ENCODE results near the gene DPF1. TPM values are rescaled to one million over a fixed set of nuclear protein-coding genes. Genes with fewer than 3 reads are reported as not detected.

DPF1 gene
- total RNA-seq, 1 experiment from 2014 or later: 5.1 TPM

GRCh38 chr19:38197937-38198704 lies 25.9 kb downstream of the DPF1 start:
- no peak for DNase-seq (ENCODE audit: low spot score)

DNA sequence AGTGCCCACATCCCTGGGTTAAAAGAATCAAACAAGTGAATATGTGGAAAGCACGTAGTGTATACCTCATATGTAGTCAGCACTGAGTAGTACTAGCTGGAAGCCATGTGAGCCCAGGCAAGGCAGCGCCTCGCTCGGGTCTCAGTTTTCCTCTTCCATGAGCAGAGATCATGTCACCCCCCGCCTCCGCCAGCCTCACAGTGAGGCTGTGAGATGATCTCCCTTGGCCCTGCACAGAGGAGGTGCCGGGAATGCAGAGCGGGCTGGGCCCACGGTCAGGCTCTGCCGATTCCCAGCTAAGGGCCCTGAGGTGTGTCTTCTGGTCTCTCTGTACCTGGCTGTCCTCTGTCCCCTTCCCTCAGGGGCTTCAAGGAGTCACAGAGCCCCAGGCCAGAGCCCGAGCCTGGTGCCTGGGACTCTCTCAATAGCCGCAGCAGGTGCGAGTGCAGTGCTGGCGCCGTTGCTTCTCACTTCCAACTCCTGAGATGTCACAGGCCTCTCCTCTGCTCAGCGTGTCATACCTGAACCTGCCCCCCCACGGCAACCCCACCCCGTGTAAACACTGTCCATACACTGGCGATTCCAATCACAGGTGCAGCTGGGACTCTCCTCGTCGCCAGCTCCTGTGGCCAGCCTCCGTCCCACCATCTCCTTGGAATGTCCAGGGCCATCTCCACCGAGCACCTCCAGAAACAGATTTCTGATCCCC lies 26.9 kb downstream of the DPF1 start:
- DNase-seq (ENCODE audit: low spot score): no peak

DNA sequence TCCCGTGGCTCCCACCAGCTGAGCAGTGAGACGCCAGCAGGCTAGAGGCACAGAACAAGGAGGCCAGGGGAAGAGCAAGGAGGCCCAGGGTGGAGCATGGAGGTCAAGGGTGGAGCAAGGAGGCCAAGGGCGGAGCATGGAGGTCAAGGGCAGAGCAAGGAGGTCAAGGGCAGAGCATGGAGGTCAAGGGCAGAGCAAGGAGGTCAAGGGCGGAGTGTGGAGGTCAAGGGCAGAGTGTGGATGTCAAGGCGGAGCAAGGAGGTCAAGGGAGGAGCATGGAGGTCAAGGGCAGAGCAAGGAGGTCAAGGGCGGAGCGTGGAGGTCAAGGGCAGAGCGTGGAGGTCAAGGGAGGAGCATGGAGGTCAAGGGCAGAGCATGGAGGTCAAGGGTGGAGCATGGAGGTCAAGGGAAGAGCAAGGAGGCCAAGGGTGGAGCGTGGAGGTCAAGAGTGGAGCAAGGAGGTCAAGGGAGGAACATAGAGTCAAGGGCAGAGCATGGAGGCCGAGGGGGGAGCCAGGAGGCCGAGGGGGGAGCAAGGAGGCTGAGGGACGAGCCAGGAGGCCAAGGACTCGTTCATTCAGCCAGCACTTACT lies 27.7 kb downstream of the DPF1 start:
- no peak for DNase-seq (ENCODE audit: low spot score)

DNA sequence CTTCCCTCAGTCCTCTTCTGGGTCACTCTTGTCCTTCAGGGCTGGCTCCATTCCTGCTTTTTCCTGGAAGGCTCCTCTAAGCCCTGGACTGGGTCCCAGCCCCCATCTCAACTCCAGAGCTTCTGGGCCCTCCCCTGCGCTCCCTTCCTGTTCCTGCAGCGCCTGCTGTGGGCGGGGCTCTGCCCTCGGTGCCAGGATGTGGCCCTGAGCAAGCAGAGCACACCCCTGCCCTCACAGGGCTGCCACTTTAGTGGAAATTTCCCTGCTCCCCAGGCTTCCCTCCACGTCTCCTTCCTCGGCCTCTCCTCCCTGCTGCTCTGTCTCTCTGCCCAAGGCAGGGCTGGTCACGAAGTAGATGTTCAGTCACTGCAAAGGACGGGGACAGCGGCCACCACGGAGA lies 28.8 kb downstream of the DPF1 start:
- no peak for DNase-seq (ENCODE audit: low spot score)

- DNase-seq (ENCODE audit: low spot score): no peak
Measured at GRCh38 chr19:38194061-38194701, 29.8 kb downstream of the DPF1 start.

DNA sequence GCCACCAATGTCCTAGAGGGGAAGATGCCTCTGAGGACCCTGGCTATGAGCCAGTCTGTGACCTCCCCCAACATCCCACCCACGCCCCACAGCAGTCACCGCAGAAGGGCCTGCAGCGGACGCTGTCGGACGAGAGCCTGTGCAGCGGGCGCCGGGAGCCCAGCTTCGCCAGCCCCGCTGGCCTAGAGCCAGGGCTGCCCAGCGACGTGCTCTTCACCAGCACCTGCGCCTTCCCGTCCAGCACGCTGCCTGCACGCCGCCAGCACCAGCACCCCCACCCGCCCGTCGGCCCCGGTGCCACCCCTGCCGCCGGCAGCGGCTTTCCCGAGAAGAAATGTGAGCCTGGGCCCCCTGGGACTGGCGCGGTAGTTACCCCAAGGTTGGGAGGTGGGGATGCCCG lies 30.6 kb downstream of the DPF1 start:
- DNase-seq (ENCODE audit: low spot score): no peak

DNA sequence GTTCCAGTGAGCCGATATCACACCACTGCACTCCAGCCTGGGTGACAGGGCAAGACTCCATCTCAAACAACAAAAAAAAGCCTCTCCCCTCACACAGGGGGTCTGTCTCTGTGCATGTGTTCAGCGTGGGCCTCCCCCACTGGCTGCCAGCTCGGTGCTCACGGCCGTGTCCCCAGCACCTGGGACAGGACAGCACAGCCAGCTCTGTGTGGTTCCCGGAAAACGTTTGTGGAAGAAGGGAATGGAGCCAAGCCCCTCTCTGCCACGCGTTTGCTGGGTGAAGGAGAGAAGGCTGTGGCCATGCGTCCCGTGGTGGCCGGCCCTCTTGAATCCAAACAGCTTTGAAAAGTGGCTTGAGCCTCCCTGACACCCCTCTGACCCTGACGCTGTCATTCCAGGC lies 32.3 kb downstream of the DPF1 start:
- no peak for DNase-seq (ENCODE audit: low spot score)

- no peak for DNase-seq (ENCODE audit: low spot score)
Measured at GRCh38 chr19:38190793-38191192, 33.2 kb downstream of the DPF1 start.

- DNase-seq (ENCODE audit: low spot score): no peak
Measured at GRCh38 chr19:38190061-38190460, 34.0 kb downstream of the DPF1 start.

DNA sequence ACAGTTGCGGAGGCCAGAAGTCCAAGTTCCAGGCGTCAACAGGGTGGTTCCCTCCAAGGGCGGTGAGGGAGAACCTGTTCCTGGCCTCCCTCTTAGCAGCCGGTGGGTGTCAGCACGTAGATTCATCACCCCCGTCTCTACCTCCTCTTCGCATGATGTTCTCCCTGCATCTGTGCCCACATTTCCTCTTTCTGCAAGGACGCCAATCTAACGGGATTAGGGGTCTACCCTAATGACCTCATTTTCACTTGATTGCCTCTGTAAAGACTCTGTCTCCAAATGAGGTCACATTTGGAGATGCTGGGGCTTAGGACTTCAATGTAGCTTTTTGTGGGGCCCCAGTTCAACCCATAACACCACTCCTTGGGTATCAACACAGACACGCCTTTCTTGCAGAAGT lies 38.5 kb downstream of the DPF1 start:
- DNase-seq (ENCODE audit: low spot score): no peak

GRCh38 chr19:38184815-38185214 lies 39.2 kb downstream of the DPF1 start:
- no peak for DNase-seq (ENCODE audit: low spot score)

DNA sequence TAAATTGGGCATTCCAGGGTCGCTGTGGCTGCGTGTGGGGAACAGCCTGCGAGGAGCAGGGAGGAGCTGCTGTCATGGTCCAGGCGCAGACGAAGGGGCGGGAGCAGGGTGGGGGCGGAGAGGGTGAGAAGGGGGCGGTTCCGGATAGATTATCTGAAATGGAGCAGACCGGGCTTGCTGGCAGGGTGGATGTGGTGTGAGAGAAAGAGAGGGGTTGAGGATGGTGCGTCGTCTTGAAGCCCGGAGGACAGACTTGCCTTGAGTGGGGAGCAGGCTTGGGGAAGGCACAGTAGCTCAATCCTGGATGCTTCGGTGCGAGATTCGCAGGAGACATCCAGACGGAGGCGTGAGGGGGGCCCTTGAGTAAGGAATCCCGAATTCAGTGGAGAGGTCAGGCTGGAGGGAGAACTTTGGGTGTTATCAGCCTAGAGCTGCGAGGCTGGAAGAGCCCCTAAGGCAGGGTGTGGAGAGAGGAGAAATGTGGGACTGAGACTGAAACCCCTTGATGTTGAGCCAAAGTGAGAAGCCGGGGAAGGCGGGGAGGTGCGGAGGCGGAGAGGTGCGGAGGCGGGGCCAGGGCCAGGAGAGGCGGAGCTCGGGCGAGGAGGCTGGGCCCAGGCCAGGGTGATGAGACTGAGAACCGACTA lies 40.6 kb downstream of the DPF1 start:
- no peak for DNase-seq (ENCODE audit: low spot score)

DNA sequence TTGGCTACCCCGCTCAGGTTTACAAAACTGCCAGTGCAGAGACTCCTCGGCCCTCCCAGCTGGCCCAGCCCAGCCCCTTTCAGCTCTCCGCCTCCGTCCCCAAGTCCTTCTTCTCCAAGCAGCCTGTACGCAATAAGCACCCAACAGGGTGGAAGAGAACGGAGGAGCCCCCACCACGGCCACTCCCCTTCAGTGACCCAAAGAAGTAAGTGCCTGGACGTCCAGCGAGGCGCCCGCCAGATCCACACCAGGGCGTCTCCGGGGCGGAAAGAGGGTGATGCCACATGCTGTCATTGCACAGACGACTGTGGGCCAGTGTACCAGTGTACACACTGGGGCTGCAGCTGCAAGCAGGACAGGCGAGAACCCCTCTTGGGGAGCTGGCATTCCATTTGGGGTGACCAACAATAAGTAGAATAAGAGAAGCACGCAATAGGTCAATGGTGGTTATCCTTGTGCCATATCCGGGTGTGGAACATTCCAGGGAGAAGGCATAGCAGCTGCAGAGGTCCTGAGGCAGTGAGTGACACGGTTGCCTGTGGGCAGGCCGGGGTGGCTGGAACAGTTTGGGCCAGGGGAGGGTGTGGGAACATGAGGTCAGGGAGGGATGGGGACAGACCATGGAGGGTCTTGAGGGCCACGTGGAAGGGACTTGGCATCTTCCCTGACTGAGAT lies 41.3 kb downstream of the DPF1 start:
- no peak for DNase-seq (ENCODE audit: low spot score)

- no peak for DNase-seq (ENCODE audit: low spot score)
Measured at GRCh38 chr19:38180071-38180470, 44.0 kb downstream of the DPF1 start.

DNA sequence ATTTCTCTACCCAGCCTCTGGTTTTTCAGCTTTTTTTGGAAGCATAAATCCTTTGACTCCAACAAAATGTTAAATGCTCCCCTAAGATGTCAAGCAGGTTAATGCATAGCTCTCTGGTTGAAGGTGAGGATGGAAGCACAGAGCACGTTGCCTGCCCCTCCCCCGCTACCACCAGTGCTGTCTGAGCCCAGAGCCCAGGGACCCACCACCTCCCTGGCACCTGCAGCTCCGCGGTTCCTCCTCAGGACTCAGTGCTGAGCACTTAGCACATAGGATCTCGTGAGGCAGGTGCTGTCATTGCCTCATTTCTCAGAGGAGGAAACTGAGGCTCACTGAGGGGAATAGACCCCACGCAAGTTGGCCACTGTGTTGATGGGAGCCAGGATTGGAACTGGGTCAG lies 48.6 kb downstream of the DPF1 start:
- no peak for DNase-seq (ENCODE audit: low spot score)

DNA sequence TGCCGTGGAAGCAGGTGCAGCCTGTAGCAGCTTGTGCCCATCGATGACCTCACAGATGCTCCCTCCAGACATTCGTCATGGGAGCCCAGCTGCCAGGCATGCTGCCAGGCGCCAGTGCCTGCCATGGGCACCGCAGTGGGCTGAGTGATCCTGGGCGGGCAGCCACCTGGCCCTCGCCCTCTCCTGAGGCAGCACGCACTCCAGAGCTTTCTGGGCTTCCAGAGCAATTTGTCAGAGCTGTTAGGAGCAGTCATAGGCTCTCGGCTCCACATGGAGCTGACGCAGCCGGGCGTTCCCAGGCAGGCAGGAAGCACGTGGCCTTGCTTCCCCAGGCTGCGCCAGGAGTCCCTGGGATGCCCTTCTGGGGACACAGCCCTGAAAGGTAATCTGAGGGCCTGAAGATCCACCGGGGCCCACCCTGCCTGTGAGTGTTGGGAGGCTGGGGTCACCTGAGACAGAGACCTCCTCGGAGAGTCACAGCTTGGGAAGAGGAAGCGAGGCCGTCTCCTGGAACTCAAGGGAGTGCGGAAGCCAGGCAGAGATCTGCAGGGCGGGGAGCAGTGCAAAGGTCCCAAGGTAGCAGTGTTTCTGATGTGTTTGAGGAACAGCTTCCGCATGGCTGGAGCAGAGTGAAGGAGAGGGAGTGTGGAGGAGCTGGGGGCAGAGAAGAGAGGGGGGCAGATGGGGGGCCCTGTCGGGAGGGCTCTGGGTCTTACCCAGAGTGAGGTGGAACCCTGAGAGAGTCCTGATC lies 50.6 kb downstream of the DPF1 start:
- peak; percentile 97 for DNase-seq (ENCODE audit: low spot score)

DNA sequence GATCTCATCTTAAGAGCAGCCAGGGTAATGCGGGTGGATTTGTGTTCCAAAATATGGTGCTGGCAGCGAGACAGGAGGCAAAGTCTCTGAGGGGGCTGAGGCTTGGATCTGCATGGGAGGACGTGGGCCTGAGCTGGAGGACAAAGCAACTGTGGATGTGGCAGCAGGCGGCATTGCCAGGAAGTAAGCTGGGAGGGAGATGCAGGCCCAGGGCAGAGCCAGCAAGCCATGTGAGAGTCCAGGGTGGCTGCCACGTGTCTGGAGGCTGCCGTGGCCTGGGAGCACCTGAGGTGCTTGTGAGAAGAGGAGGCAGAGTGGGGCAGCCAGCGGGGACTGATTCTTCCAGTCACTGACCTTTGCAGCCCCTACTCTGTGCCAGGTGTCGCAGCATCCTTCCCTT lies 52.0 kb downstream of the DPF1 start:
- no peak for DNase-seq (ENCODE audit: low spot score)

- DNase-seq (ENCODE audit: low spot score): no peak
Measured at GRCh38 chr19:38170334-38170733, 53.7 kb downstream of the DPF1 start.

DNA sequence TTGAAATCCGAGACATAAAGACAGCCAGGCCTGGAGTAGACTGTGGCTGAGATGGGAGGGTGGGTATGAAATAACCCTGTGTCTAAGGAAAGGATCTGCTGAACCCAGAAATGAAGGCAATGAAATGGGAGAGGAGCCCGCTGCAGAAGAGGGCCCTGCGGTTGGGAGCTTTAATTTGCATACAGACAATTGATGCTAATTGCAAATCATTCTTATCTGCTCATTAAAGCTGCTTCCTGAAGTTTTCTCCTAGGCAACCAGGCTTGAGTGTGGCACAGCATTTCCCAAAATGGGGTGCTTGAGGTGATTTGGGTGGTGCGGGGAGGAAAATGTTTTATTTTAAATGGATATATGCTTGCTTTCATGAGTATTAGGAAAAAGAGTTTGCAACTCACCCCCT lies 55.4 kb downstream of the DPF1 start:
- no peak for DNase-seq (ENCODE audit: low spot score)

GRCh38 chr19:38165335-38165734 lies 58.7 kb downstream of the DPF1 start:
- no peak for DNase-seq (ENCODE audit: low spot score)

DNA sequence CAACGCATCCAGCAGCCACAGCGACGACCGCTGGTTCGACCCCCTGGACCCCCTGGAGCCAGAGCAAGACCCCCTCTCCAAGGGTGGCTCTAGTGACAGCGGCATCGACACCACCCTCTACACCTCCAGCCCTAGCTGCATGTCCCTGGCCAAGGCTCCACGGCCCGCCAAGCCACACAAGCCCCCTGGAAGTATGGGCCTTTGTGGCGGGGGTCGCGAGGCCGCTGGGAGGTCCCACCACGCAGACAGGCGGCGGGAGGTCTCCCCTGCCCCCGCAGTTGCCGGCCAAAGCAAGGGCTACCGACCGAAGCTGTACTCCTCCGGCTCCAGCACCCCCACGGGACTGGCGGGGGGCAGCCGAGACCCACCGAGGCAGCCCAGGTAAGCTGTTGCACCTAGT lies 59.5 kb downstream of the DPF1 start:
- DNase-seq (ENCODE audit: low spot score): no peak
